ENCODE data around the gene PDHX. TPM values are rescaled to one million over a fixed set of nuclear protein-coding genes. Genes with fewer than 3 reads are reported as not detected.

PDHX gene
- total RNA-seq, 1 donor from 2014 or later: 31.8 TPM

GRCh38 chr11:35045236-35045820 lies 128.9 kb downstream of the PDHX start:
- no peak for DNase-seq (ENCODE audit: low spot score)
- H3K36me3 Mint-ChIP-seq (ENCODE audit: low read depth, unreplicated experiment): no peaks in the 10 kb centered on the region
- TF ChIP-seq CTCF (IDR thresholded peaks at IDR 0.05; ENCODE audit: unreplicated experiment): no peak
- peaks cover 8% of the 10 kb centered on the region for H3K4me1 Mint-ChIP-seq (ENCODE audit: unreplicated experiment)
- H3K4me3 Mint-ChIP-seq (ENCODE audit: unreplicated experiment): no peak overlapping the region
- H3K27ac Mint-ChIP-seq (ENCODE audit: unreplicated experiment): no peak overlapping the region
- H3K27me3 Mint-ChIP-seq (ENCODE audit: unreplicated experiment): peaks cover 5% of the 10 kb centered on the region
- H3K9me3 Mint-ChIP-seq (ENCODE audit: unreplicated experiment): no peaks in the 10 kb centered on the region

Small RNA genes within 50 kb of the gene (microRNA-seq; reads per million reads assigned to microRNA genes)
- 18.6 reads per million, percentile 66 among the genes with 10 or more reads in this experiment for gene MIR1343 (ENCODE audit: unreplicated experiment)

Other genes starting within 250 kb of the PDHX start
- gene APIP, start 239 bp upstream of the PDHX start, total RNA-seq (ENCODE audit: unreplicated experiment): 13.0 TPM
- 155 TPM for gene CD44, start 222.6 kb downstream of the PDHX start, total RNA-seq (ENCODE audit: unreplicated experiment)